Measurements from ENCODE around the gene CSN3. TPM values are rescaled to one million over a fixed set of nuclear protein-coding genes. Genes with fewer than 3 reads are reported as not detected.
"Not testable (repeated sequence)": the region's sequence is repeated elsewhere in the genome, so short reads cannot be mapped to it uniquely, and the experiment has no call there.

CSN3 gene
- total RNA-seq, 1 experiment from 2014 or later = not detected

GRCh38 chr4:70203601-70204000 is 38.8 kb upstream of the CSN3 start:
- no peak overlapping the region for H3T11ph ChIP-seq (ENCODE audit: low read length)
- no peak overlapping the region for H3K4me2 ChIP-seq (ENCODE audit: insufficient read depth, insufficient read length, low read length)
- H3K4me1 Mint-ChIP-seq = no peaks in the 10 kb centered on the region
- H3K9me3 Mint-ChIP-seq = no peaks in the 10 kb centered on the region; a peak in 1 of 5 replicates
- H4K8ac ChIP-seq (replicated peaks; ENCODE audit: insufficient read length, low read depth, low read length) = no peak overlapping the region
- H3K56ac ChIP-seq (ENCODE audit: insufficient read length, low read depth, low read length) = no peak overlapping the region
- H3K79me2 ChIP-seq (ENCODE audit: insufficient read depth, low read length) = no peaks in the 10 kb centered on the region
- no peak overlapping the region for H2BK12ac ChIP-seq (ENCODE audit: insufficient read length, low read depth, low read length)
- no peaks in the 10 kb centered on the region for H4K20me1 ChIP-seq (ENCODE audit: control insufficient read depth, insufficient read depth, insufficient read length)
- H3K27ac Mint-ChIP-seq = no peak overlapping the region
- H4K5ac ChIP-seq (ENCODE audit: insufficient read length, low read depth, low read length) = no peak overlapping the region
- no CpG with 5 or more reads among the region's 1 CpG for WGBS (ENCODE audit: extremely low coverage, insufficient read length, low lambda C conversion rate)
- no peak overlapping the region for H2BK15ac ChIP-seq (ENCODE audit: low read depth, low read length)
- DNase-seq = no peak
- no peak overlapping the region for H3K23ac ChIP-seq (ENCODE audit: insufficient read length, low read depth, low read length)
- H3K27me3 ChIP-seq (ENCODE audit: insufficient read depth, low read length) = no peaks in the 10 kb centered on the region
- H3K27me3 Mint-ChIP-seq (ENCODE audit: low read depth) = no peaks in the 10 kb centered on the region
- H2AK5ac ChIP-seq (ENCODE audit: insufficient read length, low read length) = no peak overlapping the region
- no peaks in the 10 kb centered on the region for H3K36me3 Mint-ChIP-seq (ENCODE audit: insufficient read depth in 1 of 3, low read depth in 3 of 3)
- no peak overlapping the region for H3K18ac ChIP-seq (ENCODE audit: insufficient read length, low read depth, low read length)
- H3K23me2 ChIP-seq (ENCODE audit: insufficient read length, low read depth, low read length, poor library complexity, severe bottlenecking) = no peaks in the 10 kb centered on the region
- H2BK120ac ChIP-seq (ENCODE audit: low read depth, low read length, poor library complexity, severe bottlenecking) = no peak overlapping the region
- no peaks in the 10 kb centered on the region for H3K9me3 ChIP-seq (ENCODE audit: control insufficient read depth, low read depth, low read length)
- H3K4ac ChIP-seq (ENCODE audit: low read depth, low read length) = no peak overlapping the region
- H3K27ac ChIP-seq (ENCODE audit: insufficient read length, low read depth, low read length) = no peak overlapping the region
- H3K79me1 ChIP-seq (ENCODE audit: insufficient read depth, low read depth, low read length, poor library complexity, severe bottlenecking) = no peaks in the 10 kb centered on the region
- no peak overlapping the region for H3K4me3 Mint-ChIP-seq
- H3K4me1 ChIP-seq (ENCODE audit: insufficient read depth, low read length) = no peaks in the 10 kb centered on the region
- no peak for TF ChIP-seq CTCF (conservative IDR thresholded peaks at IDR 0.05)
- no peak overlapping the region for H2BK20ac ChIP-seq (ENCODE audit: low read depth, low read length, poor library complexity, severe bottlenecking)
- H2AFZ ChIP-seq (ENCODE audit: low read length) = no peak overlapping the region
- no peak overlapping the region for H3K14ac ChIP-seq (ENCODE audit: insufficient read depth, low read length)
- no peak overlapping the region for H4K91ac ChIP-seq (ENCODE audit: insufficient read length, low read depth, low read length)
- no peak overlapping the region for H2BK5ac ChIP-seq (ENCODE audit: insufficient read length, low read length)
- H3K9ac ChIP-seq (ENCODE audit: extremely low read depth, insufficient read length, low read length) = no peak overlapping the region

GRCh38 chr4:70212752-70213151 is 29.6 kb upstream of the CSN3 start:
- not testable (repeated sequence) for H3K27me3 ChIP-seq (ENCODE audit: insufficient read depth, low read length); H3K27me3 Mint-ChIP-seq (ENCODE audit: low read depth); H2BK120ac ChIP-seq (ENCODE audit: low read depth, low read length, poor library complexity, severe bottlenecking); H4K5ac ChIP-seq (ENCODE audit: insufficient read length, low read depth, low read length); H3K56ac ChIP-seq (ENCODE audit: insufficient read length, low read depth, low read length); H3K14ac ChIP-seq (ENCODE audit: insufficient read depth, low read length); H2AFZ ChIP-seq (ENCODE audit: low read length); H3K23me2 ChIP-seq (ENCODE audit: insufficient read length, low read depth, low read length, poor library complexity, severe bottlenecking); H2AK5ac ChIP-seq (ENCODE audit: insufficient read length, low read length); H3K27ac ChIP-seq (ENCODE audit: insufficient read length, low read depth, low read length); H3K9ac ChIP-seq (ENCODE audit: extremely low read depth, insufficient read length, low read length); H3K9me3 ChIP-seq (ENCODE audit: control insufficient read depth, low read depth, low read length); H3K4me2 ChIP-seq (ENCODE audit: insufficient read depth, insufficient read length, low read length); H3K79me1 ChIP-seq (ENCODE audit: insufficient read depth, low read depth, low read length, poor library complexity, severe bottlenecking); H2BK15ac ChIP-seq (ENCODE audit: low read depth, low read length); H4K20me1 ChIP-seq (ENCODE audit: control insufficient read depth, insufficient read depth, insufficient read length); H3K18ac ChIP-seq (ENCODE audit: insufficient read length, low read depth, low read length); H3K36me3 Mint-ChIP-seq (ENCODE audit: insufficient read depth in 1 of 3, low read depth in 3 of 3); H2BK5ac ChIP-seq (ENCODE audit: insufficient read length, low read length); DNase-seq; H3K27ac Mint-ChIP-seq; H2BK12ac ChIP-seq (ENCODE audit: insufficient read length, low read depth, low read length); H3K4ac ChIP-seq (ENCODE audit: low read depth, low read length); H3K4me1 Mint-ChIP-seq; H3K4me1 ChIP-seq (ENCODE audit: insufficient read depth, low read length); H4K8ac ChIP-seq (replicated peaks; ENCODE audit: insufficient read length, low read depth, low read length); H3T11ph ChIP-seq (ENCODE audit: low read length); H3K23ac ChIP-seq (ENCODE audit: insufficient read length, low read depth, low read length); H3K9me3 Mint-ChIP-seq; H3K79me2 ChIP-seq (ENCODE audit: insufficient read depth, low read length); H3K4me3 Mint-ChIP-seq; H4K91ac ChIP-seq (ENCODE audit: insufficient read length, low read depth, low read length); H2BK20ac ChIP-seq (ENCODE audit: low read depth, low read length, poor library complexity, severe bottlenecking)
- WGBS (ENCODE audit: extremely low coverage, insufficient read length, low lambda C conversion rate) = no CpG with 5 or more reads among the region's 4 CpGs
